Measurements from ENCODE around the gene RUVBL2. TPM values are rescaled to one million over a fixed set of nuclear protein-coding genes. Genes with fewer than 3 reads are reported as not detected.

The RUVBL2 gene
- total RNA-seq, 1 donor from 2014 or later = 64.2 TPM

- no peaks in the 10 kb centered on the region for H3K9me3 Mint-ChIP-seq (ENCODE audit: unreplicated experiment)
- H3K4me3 Mint-ChIP-seq (ENCODE audit: unreplicated experiment) = peak overlapping the region; percentile 77
- peaks cover 16% of the 10 kb centered on the region for H3K4me1 Mint-ChIP-seq (ENCODE audit: unreplicated experiment)
- peak overlapping the region; percentile 77 for H3K27ac Mint-ChIP-seq (ENCODE audit: unreplicated experiment)
- H3K27me3 Mint-ChIP-seq (ENCODE audit: unreplicated experiment) = no peaks in the 10 kb centered on the region
- no peak for DNase-seq (ENCODE audit: extremely low spot score, unreplicated experiment)
- peaks cover 9% of the 10 kb centered on the region for H3K36me3 Mint-ChIP-seq (ENCODE audit: unreplicated experiment)
- TF ChIP-seq CTCF (IDR thresholded peaks at IDR 0.05) = no peak
Measured at GRCh38 chr19:48955308-48955958, 38.3 kb upstream of the RUVBL2 start.

DNA sequence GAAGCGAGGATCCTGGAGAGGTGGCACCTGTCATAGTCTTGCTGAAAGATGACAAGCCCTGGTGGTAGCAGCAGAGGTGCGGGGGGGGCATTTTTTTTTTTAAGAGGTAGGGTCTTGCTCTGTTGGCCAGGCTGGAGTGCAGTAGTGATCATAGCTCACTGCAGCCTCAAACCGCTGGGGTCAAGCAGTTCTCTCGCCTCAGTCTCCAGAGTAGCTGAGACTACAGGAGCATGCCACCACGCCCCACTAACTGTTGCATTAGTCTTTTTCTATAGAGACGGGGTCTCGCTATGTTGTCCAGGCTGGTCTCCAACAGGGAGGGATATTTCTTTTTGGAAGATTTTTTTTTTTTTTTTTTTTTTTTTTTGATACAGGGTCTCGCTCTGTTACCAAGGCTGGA lies 35.7 kb upstream of the RUVBL2 start:
- Mint-ChIP-seq H3K9me3 (ENCODE audit: unreplicated experiment) (no peaks in the 10 kb centered on the region), H3K27me3 (ENCODE audit: unreplicated experiment) (no peaks in the 10 kb centered on the region), H3K4me1 (ENCODE audit: unreplicated experiment) (peaks cover 29% of the 10 kb centered on the region), H3K36me3 (ENCODE audit: unreplicated experiment) (peaks cover 14% of the 10 kb centered on the region), H3K4me3 (ENCODE audit: unreplicated experiment) (no peak overlapping the region), H3K27ac (ENCODE audit: unreplicated experiment) (no peak overlapping the region)
- DNase-seq (ENCODE audit: extremely low spot score, unreplicated experiment) = no peak
- no peak for TF ChIP-seq CTCF (IDR thresholded peaks at IDR 0.05)

GRCh38 chr19:48959341-48960239 lies 34.1 kb upstream of the RUVBL2 start:
- TF ChIP-seq CTCF (IDR thresholded peaks at IDR 0.05) = no peak
- Mint-ChIP-seq H3K27me3 (ENCODE audit: unreplicated experiment) (no peaks in the 10 kb centered on the region), H3K4me3 (ENCODE audit: unreplicated experiment) (no peak overlapping the region), H3K4me1 (ENCODE audit: unreplicated experiment) (peaks cover 41% of the 10 kb centered on the region), H3K9me3 (ENCODE audit: unreplicated experiment) (no peaks in the 10 kb centered on the region), H3K27ac (ENCODE audit: unreplicated experiment) (no peak overlapping the region), H3K36me3 (ENCODE audit: unreplicated experiment) (peaks cover 14% of the 10 kb centered on the region)
- no peak for DNase-seq (ENCODE audit: extremely low spot score, unreplicated experiment)

GRCh38 chr19:48961051-48961649 lies 32.5 kb upstream of the RUVBL2 start:
- Mint-ChIP-seq H3K9me3 (ENCODE audit: unreplicated experiment) (no peaks in the 10 kb centered on the region), H3K27ac (ENCODE audit: unreplicated experiment) (peak overlapping the region; percentile 69), H3K36me3 (ENCODE audit: unreplicated experiment) (peaks cover 15% of the 10 kb centered on the region), H3K4me3 (ENCODE audit: unreplicated experiment) (no peak overlapping the region), H3K4me1 (ENCODE audit: unreplicated experiment) (peaks cover 37% of the 10 kb centered on the region), H3K27me3 (ENCODE audit: unreplicated experiment) (no peaks in the 10 kb centered on the region)
- DNase-seq (ENCODE audit: extremely low spot score, unreplicated experiment) = no peak
- TF ChIP-seq CTCF (IDR thresholded peaks at IDR 0.05) = no peak

DNA sequence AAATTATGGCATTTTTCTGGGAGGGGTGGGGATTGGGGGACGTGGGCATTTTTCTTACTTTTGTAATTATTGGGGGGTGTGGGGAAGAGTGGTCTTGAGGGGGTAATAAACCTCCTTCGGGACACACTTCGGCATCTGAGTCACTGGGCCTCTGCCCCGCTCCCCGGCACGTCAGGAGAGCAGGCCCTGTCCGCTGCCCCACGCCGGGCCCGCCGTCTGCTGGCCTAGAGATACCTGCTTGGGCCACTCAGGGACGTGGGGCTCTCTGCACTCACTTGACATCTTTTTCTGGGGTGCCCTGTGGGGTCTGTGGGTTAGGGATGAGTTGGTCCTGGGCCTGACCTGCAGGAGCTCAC lies 32.0 kb upstream of the RUVBL2 start:
- Mint-ChIP-seq H3K4me1 (ENCODE audit: unreplicated experiment) (peaks cover 39% of the 10 kb centered on the region), H3K36me3 (ENCODE audit: unreplicated experiment) (peaks cover 17% of the 10 kb centered on the region), H3K27me3 (ENCODE audit: unreplicated experiment) (no peaks in the 10 kb centered on the region), H3K4me3 (ENCODE audit: unreplicated experiment) (no peak overlapping the region), H3K27ac (ENCODE audit: unreplicated experiment) (peak overlapping the region; percentile 98), H3K9me3 (ENCODE audit: unreplicated experiment) (no peaks in the 10 kb centered on the region)
- no peak for TF ChIP-seq CTCF (IDR thresholded peaks at IDR 0.05)
- no peak for DNase-seq (ENCODE audit: extremely low spot score, unreplicated experiment)
